DMS 273 (cell line): ENCODE measurements around the gene MIOX.
"Not testable (repeated sequence)": the region's sequence is repeated elsewhere in the genome, so short reads cannot be mapped to it uniquely, and the experiment has no call there.

Experiments used
- DNase-seq: peaks from one replicate; lab custom pipeline; 2025; ENCODE audit not compliant: unreplicated experiment; lab: John Stamatoyannopoulos, UW

Gene MIOX

GRCh38 chr22:50528682-50529415, 42.2 kb downstream of the MIOX start:
- DNase-seq = no peak

- peak; percentile 43 for DNase-seq
These were observed 42.8 kb downstream of the MIOX start for GRCh38 chr22:50529416-50529896.

- peak; percentile 63 for DNase-seq
These were observed 43.4 kb downstream of the MIOX start, which contains the start of gene TYMP for GRCh38 chr22:50529897-50530579. Gene TYMP, minus strand, starts transcription at chr22:50530012. Its CDS starts 303 bp downstream, at chr22:50529709.

GRCh38 chr22:50530580-50530876, 43.9 kb downstream of the MIOX start:
- no peak for DNase-seq

GRCh38 chr22:50530877-50531545, 44.4 kb downstream of the MIOX start:
- DNase-seq = peak; percentile 76

- DNase-seq = peak; percentile 51
These were observed 44.9 kb downstream of the MIOX start for GRCh38 chr22:50531546-50531961.

GRCh38 chr22:50531962-50532674, 45.5 kb downstream of the MIOX start:
- peak; percentile 45 for DNase-seq

- DNase-seq = no peak
These were observed 46.5 kb downstream of the MIOX start for GRCh38 chr22:50532824-50533796.

GRCh38 chr22:50533856-50534711, 47.4 kb downstream of the MIOX start:
- DNase-seq = not testable (repeated sequence)

GRCh38 chr22:50535113-50535512, 48.5 kb downstream of the MIOX start:
- DNase-seq = no peak

- DNase-seq = no peak
These were observed 49.6 kb downstream of the MIOX start for GRCh38 chr22:50536226-50536625.

GRCh38 chr22:50537765-50538164, 51.1 kb downstream of the MIOX start:
- DNase-seq = no peak
